COR-L47 (cell line): ENCODE results near the gene ADGB.
"Not testable (repeated sequence)": the region's sequence is repeated elsewhere in the genome, so short reads cannot be mapped to it uniquely, and the experiment has no call there.

ENCODE experiments used
- DNase-seq: peaks from one replicate; lab custom pipeline; 2025; lab: John Stamatoyannopoulos, UW

Gene ADGB

GRCh38 chr6:146598772-146599405 is at the start of gene ADGB:
Gene ADGB (plus strand): TSS chr6:146598972. CDS start chr6:146599041, 69 bp downstream.
- peak; percentile 0 for DNase-seq

GRCh38 chr6:146550911-146551310 is 47.9 kb upstream of the ADGB start:
- no peak for DNase-seq

GRCh38 chr6:146551545-146551944 is 47.2 kb upstream of the ADGB start:
- DNase-seq: no peak

- DNase-seq: no peak
These were observed 45.2 kb upstream of the ADGB start for GRCh38 chr6:146553377-146554135.

GRCh38 chr6:146560607-146561006 is 38.2 kb upstream of the ADGB start:
- no peak for DNase-seq

GRCh38 chr6:146566661-146567060 is 32.1 kb upstream of the ADGB start:
- DNase-seq: not testable (repeated sequence)

GRCh38 chr6:146568619-146569018 is 30.2 kb upstream of the ADGB start:
- DNase-seq: not testable (repeated sequence)

- no peak for DNase-seq
These were observed 24.6 kb upstream of the ADGB start for GRCh38 chr6:146574211-146574610.

GRCh38 chr6:146578054-146578453 is 20.7 kb upstream of the ADGB start:
- DNase-seq: no peak

- no peak for DNase-seq
These were observed 16.8 kb upstream of the ADGB start for GRCh38 chr6:146581968-146582367.

- no peak for DNase-seq
These were observed 15.9 kb upstream of the ADGB start for GRCh38 chr6:146582857-146583256.

GRCh38 chr6:146583966-146584365 is 14.8 kb upstream of the ADGB start:
- DNase-seq: no peak

GRCh38 chr6:146587459-146587858 is 11.3 kb upstream of the ADGB start:
- no peak for DNase-seq

GRCh38 chr6:146590492-146590891 is 8.3 kb upstream of the ADGB start:
- DNase-seq: no peak

- DNase-seq: no peak
These were observed 6.3 kb upstream of the ADGB start for GRCh38 chr6:146592451-146592850.

GRCh38 chr6:146593986-146594385 is 4.8 kb upstream of the ADGB start:
- no peak for DNase-seq

GRCh38 chr6:146594495-146594894 is 4.3 kb upstream of the ADGB start:
- DNase-seq: no peak

- DNase-seq: no peak
These were observed 2.6 kb upstream of the ADGB start for GRCh38 chr6:146595972-146596731.

GRCh38 chr6:146601352-146601751 is 2.6 kb downstream of the ADGB start:
- no peak for DNase-seq

- DNase-seq: no peak
These were observed 3.8 kb downstream of the ADGB start for GRCh38 chr6:146602526-146602925.

GRCh38 chr6:146613947-146614346 is 15.2 kb downstream of the ADGB start:
- no peak for DNase-seq

- DNase-seq: no peak
These were observed 21.9 kb downstream of the ADGB start for GRCh38 chr6:146620655-146621054.

GRCh38 chr6:146628350-146628749 is 29.6 kb downstream of the ADGB start:
- DNase-seq: no peak
